WTC11 (cell line): Measurements from ENCODE around the gene SUGP2.

Experiments
- CBFB ChIP-seq: sonication (generic); formaldehyde crosslinking; IDR thresholded peaks from 2 replicates; pipeline ENCODE4 v1.8.1; 2022; ENCODE audit warnings: mild to moderate bottlenecking, low read depth, missing genetic modification reagents
- KAT7 ChIP-seq: sonication (generic); formaldehyde crosslinking; IDR thresholded peaks from 2 replicates; pipeline ENCODE4 v1.8.1; 2023; ENCODE audit warnings: missing genetic modification reagents, mild to moderate bottlenecking, borderline replicate concordance
- NFE2L1 ChIP-seq: sonication (generic); formaldehyde crosslinking; IDR thresholded peaks from 2 replicates; pipeline ENCODE4 v1.8.1; 2023; ENCODE audit warnings: missing genetic modification reagents
- TF ChIP-seq, protein P1 (sequence below): fragments of 200-600 bp; IDR thresholded peaks from 2 replicates; pipeline ENCODE4 v1.8.0; 2022; ENCODE audit warnings: antibody characterized with exemption

DNA sequence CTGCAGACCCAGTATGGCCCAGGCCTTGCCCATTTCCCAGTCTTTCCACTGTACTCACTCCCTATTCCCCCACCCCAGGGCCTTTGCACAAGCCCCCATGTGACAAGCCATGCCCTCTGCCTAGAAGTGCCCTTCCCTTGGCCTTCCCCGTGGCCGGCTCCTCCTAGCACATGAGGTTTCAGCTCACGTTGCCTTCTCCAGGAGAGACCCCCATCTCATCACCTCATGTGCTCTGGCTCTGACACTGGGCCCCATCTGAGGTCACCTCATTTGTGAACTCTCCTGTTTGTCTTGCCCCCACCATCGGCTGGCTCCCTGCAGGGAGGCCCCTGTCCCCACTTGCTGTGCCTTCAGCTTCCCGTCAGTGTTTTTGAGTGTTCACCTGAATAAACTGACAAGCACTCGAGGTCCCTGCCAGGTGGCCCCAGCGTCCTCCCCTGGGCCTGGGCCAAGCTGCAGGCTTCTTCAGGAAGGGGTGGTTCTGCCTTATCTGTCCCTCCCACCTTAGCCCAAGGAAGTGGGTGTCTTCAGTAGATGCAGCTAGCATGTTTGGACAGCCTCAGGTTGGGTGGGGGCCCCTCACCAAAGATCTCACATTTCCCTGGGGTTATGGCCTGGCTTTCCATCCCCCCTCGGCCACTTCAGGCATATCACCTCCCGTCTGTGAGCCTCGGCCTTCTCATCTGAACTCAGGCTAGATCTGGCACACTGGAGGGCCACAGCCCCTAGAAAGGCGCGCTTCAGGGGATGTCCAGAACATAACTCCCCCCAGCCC lies 26.7 kb upstream of the SUGP2 start:
- no peak for TF ChIP-seq NFE2L1 (CRISPR knock-in tag)
- TF ChIP-seq CBFB, result no peak
- TF ChIP-seq KAT7 (CRISPR knock-in tag), result no peak
- TF ChIP-seq, protein P1, sequence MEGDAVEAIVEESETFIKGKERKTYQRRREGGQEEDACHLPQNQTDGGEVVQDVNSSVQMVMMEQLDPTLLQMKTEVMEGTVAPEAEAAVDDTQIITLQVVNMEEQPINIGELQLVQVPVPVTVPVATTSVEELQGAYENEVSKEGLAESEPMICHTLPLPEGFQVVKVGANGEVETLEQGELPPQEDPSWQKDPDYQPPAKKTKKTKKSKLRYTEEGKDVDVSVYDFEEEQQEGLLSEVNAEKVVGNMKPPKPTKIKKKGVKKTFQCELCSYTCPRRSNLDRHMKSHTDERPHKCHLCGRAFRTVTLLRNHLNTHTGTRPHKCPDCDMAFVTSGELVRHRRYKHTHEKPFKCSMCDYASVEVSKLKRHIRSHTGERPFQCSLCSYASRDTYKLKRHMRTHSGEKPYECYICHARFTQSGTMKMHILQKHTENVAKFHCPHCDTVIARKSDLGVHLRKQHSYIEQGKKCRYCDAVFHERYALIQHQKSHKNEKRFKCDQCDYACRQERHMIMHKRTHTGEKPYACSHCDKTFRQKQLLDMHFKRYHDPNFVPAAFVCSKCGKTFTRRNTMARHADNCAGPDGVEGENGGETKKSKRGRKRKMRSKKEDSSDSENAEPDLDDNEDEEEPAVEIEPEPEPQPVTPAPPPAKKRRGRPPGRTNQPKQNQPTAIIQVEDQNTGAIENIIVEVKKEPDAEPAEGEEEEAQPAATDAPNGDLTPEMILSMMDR, result no peak
